GM18520 (cell line): ENCODE measurements around the gene KRTAP5-2.
"Not testable (repeated sequence)": the region's sequence is repeated elsewhere in the genome, so short reads cannot be mapped to it uniquely, and the experiment has no call there.

Source experiments
- ATAC-seq: cut with Tn5 transposase; IDR thresholded peaks from one replicate; pipeline ENCODE4 v1.9.1; 2021; ENCODE audit not compliant: unreplicated experiment

Gene KRTAP5-2

GRCh38 chr11:1597994-1598380 lies at the start of gene KRTAP5-2:
TSS of gene KRTAP5-2 (minus strand) at chr11:1598294. CDS start at chr11:1598250, 44 bp downstream.
- no peak for ATAC-seq

DNA sequence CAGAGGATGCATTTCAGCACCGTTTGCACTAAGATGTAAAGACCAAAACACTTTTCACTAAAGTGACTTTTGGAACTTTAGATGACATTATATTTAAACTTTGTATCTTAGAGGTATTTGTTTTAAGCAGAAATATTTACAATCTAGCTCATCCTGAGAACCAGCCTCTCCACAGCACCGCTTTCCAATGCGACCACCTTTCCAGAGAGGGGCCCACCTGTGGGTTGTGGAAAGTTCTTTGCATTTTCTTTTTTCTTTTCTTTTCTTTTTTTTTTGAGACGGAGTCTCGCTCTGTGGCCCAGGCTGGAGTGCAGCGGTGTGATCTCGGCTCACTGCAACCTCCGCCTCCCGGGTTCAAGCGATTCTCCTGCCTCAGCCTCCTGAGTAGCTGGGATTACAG lies 48.4 kb upstream of the KRTAP5-2 start:
- not testable (repeated sequence) for ATAC-seq

GRCh38 chr11:1645357-1645821 lies 47.3 kb upstream of the KRTAP5-2 start:
- ATAC-seq: no peak

GRCh38 chr11:1644601-1645356 lies 46.7 kb upstream of the KRTAP5-2 start:
- ATAC-seq: no peak

- ATAC-seq: no peak
These were observed 45.1 kb upstream of the KRTAP5-2 start for GRCh38 chr11:1643146-1643690.

DNA sequence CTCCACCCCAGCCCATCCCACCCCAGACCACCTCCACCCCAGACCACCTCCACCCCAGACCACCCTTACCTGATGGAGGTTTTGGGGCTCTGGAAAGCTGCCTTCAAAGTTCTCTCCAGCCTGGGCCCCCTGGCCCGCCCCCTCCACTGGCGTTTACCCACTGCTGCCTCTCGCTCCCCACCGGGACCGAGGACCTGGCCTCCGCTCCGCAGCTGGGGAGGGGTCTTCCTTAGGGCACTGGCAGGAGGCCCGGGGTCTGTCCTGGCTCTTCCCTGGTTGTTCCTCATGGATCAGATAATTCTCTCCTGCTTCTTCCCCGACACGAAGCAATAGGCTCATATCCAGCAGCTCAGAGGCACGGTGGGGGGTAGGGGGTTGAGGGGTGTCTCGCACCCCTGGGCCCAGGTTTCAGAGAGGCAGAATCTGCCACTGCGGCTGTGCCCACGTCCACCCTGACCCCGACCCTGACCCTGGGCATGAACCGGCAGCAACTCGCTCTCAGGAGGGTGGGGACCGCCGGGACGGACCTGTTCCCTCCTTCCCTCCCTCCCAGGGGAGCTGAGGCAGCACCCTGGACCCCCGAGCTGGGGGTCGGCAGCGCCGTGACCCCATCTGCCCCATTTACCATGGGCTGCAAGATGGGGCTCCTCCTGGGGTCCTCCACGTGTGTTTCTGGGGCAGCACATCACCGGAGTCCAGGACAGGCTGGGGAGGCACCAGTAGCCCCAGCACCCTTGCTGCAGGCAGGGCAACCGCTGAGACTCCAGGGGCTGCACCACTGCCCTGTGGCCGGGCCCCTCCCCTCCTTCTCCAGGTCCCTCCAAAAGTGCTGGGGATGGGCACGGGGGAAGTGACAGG lies 44.4 kb upstream of the KRTAP5-2 start:
- no peak for ATAC-seq

DNA sequence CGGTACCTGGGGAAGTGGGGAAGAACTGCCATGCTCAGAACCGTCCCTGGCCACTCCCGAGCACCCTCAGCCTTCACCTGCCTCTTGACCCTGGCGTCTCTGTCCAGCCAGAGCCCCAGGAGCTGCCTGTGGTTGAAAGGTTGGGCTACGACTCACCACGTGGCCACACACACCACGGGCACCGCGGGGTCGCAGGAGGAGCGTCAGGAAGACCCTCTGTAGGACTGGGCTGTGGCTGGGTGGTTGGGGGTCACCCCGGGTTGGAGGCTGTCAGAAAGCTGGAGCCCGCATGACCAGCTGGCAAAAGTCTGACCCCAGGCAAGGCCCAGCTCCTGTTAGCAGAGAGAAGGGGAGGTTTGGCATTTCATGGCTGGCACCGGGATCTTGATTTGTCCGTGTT lies 43.0 kb upstream of the KRTAP5-2 start:
- ATAC-seq: no peak

DNA sequence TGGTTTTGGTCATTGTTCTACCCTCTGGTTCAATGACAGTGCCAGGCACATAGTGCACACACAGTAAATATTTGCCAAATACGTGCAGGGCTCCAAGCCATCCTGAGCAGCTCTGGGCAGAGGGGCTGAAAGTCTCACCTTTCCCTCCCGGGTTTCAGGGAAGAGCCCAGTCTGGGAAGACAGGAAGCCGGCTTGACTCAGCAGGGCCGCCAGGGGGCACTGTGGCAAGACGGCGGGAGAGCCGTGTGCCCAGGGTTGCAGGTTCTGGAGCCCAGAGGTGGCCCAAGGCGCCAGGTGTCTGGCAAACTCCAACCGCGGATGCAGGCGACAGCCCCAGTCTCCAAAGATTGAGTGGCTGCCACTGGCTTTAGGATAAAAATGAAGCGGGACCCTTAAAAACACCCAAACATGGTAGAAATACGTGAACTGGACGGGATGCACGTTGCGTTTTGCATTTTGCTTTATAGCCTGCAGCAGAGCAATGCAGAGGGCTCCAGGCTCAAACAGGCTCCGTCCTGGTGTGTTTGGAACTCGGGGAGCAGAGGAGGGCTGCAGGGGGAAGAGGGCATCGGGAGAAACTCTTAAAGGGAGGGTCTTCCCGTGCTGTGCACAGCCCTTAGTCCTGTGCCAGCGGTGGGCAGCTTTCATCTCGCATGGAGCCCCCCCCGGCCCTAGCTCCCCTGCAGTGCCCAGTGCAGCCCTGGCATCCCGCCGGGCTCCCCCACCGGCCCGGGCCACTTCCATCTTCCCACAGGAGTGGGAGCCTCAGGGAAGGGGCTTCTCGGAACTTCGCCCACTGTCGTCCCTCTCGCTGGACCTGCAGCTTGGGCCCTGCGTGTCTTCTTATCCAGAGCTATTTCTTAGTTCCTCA lies 42.2 kb upstream of the KRTAP5-2 start:
- no peak for ATAC-seq

DNA sequence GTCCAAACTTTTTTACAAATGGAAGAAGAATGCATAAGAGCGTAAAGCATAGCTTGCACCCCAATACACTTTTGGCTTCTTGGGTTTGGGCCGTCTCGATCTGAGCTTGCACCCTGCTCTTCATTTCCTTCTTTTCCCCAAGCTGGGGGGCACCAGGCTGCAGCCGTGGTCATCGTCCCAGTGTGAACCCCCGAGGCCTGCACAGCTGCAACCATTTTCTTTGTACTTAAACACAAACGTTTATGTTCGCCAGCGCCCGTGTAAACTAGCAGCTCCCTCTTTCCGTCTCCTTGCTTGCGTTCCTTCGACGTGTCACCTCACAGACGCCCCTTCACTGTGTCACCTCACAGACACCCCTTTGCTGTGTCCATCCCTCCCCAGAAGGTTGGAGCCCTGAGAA lies 41.6 kb upstream of the KRTAP5-2 start:
- ATAC-seq: no peak

DNA sequence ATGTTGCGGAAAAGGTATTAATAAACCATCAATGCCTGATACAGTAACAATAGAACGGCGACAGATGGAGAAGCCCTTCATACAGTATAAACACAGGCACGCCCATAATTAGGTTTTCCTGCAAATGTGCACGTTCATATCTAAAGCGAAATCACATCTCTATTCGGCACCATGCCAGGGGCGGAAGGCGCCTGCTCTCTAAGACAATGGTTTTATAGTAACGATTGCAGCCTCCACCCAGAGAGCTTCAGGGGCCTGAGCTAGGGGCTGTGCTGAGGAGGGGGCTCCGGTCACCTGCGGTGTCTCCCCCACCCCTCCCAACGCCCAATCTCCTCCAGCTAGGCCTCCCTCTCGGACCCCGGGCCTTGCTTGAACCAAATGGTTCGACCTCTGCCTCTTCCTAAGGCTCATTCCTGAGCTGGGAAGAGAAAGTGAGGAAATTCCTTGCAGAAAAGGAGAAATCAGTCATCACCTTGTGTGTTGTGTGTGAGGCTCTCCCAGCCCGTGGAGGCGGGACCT lies 41.1 kb upstream of the KRTAP5-2 start:
- no peak for ATAC-seq

GRCh38 chr11:1638344-1638743 lies 40.2 kb upstream of the KRTAP5-2 start:
- ATAC-seq: no peak

DNA sequence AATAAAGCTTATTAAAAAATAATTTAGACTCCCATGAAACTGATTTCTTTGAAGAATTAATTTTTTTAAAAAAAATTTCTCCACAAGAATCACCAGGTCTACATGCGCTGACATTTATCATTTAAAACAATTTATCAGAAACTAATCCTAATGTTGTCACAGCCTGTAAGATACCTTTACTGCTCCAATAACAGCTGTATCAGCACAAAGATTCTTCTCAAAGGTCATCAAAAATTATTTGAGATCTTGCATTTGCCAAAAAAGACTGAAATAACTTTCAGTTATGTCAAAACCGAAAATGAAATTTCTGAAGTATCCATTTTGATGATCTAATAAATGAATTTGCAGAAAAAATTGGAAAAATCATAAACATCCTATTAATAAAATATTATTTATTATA lies 39.5 kb upstream of the KRTAP5-2 start:
- ATAC-seq: no peak

GRCh38 chr11:1636291-1636950 lies 38.3 kb upstream of the KRTAP5-2 start:
- ATAC-seq: no peak

GRCh38 chr11:1633864-1634263 lies 35.8 kb upstream of the KRTAP5-2 start:
- no peak for ATAC-seq

DNA sequence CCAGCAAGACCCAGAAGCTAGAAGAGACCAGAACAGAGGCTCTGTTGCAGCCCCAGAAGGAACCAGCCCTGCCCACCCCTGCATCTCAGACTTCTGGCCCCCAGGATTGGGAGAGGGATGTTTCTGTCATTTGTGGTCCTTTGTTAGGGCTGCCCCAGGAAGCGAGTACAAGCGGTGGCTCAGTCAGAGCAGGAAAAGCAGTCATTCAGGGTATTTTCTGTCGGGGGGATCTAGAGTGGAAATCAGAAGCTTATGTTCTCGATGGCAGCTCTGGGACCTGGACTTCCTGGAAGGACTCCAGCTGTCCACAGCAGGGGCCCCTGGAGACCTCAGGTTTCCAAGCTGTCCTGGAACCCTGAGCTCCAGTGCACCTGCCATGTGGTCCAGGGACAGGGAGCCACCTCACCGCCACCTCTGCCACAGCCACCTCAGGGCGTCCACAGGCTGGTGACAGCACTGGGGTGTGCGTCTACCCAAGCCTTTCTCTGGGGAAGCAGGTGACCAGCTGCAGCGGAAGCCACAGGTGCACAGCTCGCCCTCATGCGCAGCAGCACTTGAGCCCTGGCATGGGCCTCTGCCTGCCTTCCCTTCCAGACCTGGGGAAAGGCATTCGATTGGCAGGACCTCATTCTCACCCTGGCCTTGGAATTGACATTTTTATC lies 34.1 kb upstream of the KRTAP5-2 start:
- ATAC-seq: no peak

GRCh38 chr11:1631066-1631568 lies 33.0 kb upstream of the KRTAP5-2 start:
- no peak for ATAC-seq

DNA sequence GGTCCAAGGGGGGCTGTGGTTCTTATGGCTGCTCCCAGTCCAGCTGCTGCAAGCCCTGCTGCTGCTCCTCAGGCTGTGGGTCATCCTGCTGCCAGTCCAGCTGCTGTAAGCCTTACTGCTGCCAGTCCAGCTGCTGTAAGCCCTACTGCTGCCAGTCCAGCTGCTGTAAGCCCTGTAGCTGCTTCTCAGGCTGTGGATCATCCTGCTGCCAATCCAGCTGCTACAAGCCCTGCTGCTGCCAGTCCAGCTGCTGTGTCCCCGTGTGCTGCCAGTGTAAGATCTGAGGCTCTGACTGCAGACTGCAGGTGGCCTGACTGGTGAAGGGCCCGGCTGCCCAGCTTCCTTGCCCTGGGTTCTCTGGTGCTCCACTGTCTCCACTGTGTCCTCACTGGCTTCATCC lies 32.2 kb upstream of the KRTAP5-2 start:
- ATAC-seq: no peak

GRCh38 chr11:1629326-1630185 lies 31.5 kb upstream of the KRTAP5-2 start, which contains the start of gene KRTAP5-5:
TSS of gene KRTAP5-5 (plus strand) at chr11:1629775. CDS start at chr11:1629841, 66 bp downstream.
- no peak for ATAC-seq
